DOHH2 (cell line): ENCODE results near the gene EVC.

Experiments used
- EZH2phosphoT487 ChIP-seq: fragments of 200-600 bp; sonication (generic); IDR thresholded peaks from 2 replicates; pipeline ENCODE4 v1.6.1; 2017; ENCODE audit warnings: borderline replicate concordance, mild to moderate bottlenecking, antibody characterized with exemption, low read length, moderate library complexity, mixed read lengths
- TF ChIP-seq, protein P1 (sequence below): fragments of 200-600 bp; sonication (generic); IDR thresholded peaks from one replicate; pipeline ENCODE4 v1.5.1; 2014; ENCODE audit warnings: antibody characterized with exemption, mild to moderate bottlenecking, low read depth, low read length; ENCODE audit not compliant: poor library complexity, severe bottlenecking

DNA sequence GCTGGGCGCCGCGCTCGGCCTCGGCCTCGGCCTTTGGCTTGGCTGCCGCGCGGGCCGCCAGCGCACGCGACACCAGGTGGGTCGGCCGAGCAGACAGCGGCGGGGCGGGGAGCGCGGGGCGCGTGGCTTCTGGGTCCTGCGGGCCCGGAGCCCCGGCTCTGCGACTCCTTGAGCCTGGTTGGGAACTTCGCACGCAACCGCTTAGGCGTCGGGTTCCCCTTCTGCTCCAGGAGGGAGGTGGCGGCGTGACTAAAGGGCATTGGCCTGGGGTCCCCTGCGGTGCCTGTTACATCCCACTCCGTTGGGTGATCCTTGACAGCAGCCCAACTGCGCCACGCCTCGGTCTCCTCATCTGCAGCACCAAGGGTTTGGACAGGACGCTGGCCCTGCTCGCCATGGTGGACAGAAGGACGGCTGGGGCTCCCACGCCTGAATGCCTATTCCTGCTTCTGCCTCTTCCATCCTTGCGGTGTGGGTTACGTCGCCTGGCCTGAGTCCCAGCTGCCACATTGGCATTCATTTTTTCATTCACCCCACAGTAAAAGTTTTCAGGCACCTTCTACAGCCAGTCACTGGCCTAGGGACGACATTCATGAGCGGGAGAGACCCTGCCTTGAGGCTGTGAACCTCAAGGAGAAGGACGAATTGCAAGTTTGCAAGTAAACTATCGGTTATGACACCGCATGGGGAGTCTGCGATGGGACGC is 631 bp downstream of the EVC start:
- TF ChIP-seq, protein P1, sequence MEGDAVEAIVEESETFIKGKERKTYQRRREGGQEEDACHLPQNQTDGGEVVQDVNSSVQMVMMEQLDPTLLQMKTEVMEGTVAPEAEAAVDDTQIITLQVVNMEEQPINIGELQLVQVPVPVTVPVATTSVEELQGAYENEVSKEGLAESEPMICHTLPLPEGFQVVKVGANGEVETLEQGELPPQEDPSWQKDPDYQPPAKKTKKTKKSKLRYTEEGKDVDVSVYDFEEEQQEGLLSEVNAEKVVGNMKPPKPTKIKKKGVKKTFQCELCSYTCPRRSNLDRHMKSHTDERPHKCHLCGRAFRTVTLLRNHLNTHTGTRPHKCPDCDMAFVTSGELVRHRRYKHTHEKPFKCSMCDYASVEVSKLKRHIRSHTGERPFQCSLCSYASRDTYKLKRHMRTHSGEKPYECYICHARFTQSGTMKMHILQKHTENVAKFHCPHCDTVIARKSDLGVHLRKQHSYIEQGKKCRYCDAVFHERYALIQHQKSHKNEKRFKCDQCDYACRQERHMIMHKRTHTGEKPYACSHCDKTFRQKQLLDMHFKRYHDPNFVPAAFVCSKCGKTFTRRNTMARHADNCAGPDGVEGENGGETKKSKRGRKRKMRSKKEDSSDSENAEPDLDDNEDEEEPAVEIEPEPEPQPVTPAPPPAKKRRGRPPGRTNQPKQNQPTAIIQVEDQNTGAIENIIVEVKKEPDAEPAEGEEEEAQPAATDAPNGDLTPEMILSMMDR, result no peak
- TF ChIP-seq EZH2phosphoT487, result no peak
